Keratinocyte (primary cell): ENCODE results near the gene CKS1B. TPM values are rescaled to one million over a fixed set of nuclear protein-coding genes. Genes with fewer than 3 reads are reported as not detected.

Experiments
- DNase-seq: peaks from one replicate; pipeline ENCODE4 v3.0.0-alpha.2; 2011; ENCODE audit warnings: low read depth, missing footprints, low spot score
- FAIRE-seq: peaks from 2 replicates; lab custom pipeline; 2011; peaks lifted over from hg19 to GRCh38; lab: Jason Lieb, UNC
- H2AFZ ChIP-seq: 2 replicates; pipeline ENCODE4 v1.6.0; 2012; ENCODE audit warnings: low read length, control low read depth, inconsistent platforms; ENCODE audit not compliant: control insufficient read depth
- H3K27ac ChIP-seq: 2 replicates; pipeline ENCODE4 v1.5.1; 2011; ENCODE audit warnings: low read length; ENCODE audit not compliant: control insufficient read depth, insufficient read depth
- H3K27me3 ChIP-seq: 3 replicates; pipeline ENCODE4 v1.6.0; 2011; ENCODE audit warnings: low read length; ENCODE audit not compliant: control insufficient read depth, insufficient read depth; ENCODE audit errors: extremely low read depth
- H3K36me3 ChIP-seq, 2 experiments: 2 replicates in 1 of 2; 3 replicates in 1 of 2; pipeline ENCODE4 v1.5.1; 2011; ENCODE audit warnings: low read length in 2 of 2, mild to moderate bottlenecking in 1 of 2; ENCODE audit not compliant: control insufficient read depth in 2 of 2, insufficient read depth in 2 of 2; ENCODE audit errors: extremely low read depth in 1 of 2
- H3K4me1 ChIP-seq: 3 replicates; pipeline ENCODE4 v1.5.1; 2011; ENCODE audit warnings: low read length; ENCODE audit not compliant: control insufficient read depth, insufficient read depth; ENCODE audit errors: extremely low read depth
- H3K4me2 ChIP-seq: 3 replicates; pipeline ENCODE4 v1.6.0; 2011; ENCODE audit warnings: low read depth, low read length; ENCODE audit not compliant: control insufficient read depth, insufficient read depth; ENCODE audit errors: extremely low read depth
- H3K4me3 ChIP-seq, 3 experiments: fragments of 200-600 bp in 1 of 3; sonication (generic) in 1 of 3; 2 replicates in 2 of 3; 3 replicates in 1 of 3; pipeline ENCODE4 v1.5.1; 2011 to 2016; ENCODE audit warnings: low read length in 3 of 3, mild to moderate bottlenecking in 3 of 3, control low read depth in 2 of 3, inconsistent platforms in 1 of 3, low read depth in 1 of 3, mixed read lengths in 1 of 3, mixed run types in 1 of 3, moderate library complexity in 1 of 3; ENCODE audit not compliant: control insufficient read depth in 2 of 3, insufficient read depth in 2 of 3; ENCODE audit errors: extremely low read depth in 1 of 3
- H3K79me2 ChIP-seq: 2 replicates; pipeline ENCODE4 v1.6.0; 2012; ENCODE audit warnings: low read length; ENCODE audit not compliant: control insufficient read depth, insufficient read depth
- H3K9ac ChIP-seq: 3 replicates; pipeline ENCODE4 v1.6.0; 2011; ENCODE audit warnings: low read length; ENCODE audit not compliant: control insufficient read depth, insufficient read depth; ENCODE audit errors: extremely low read depth
- H3K9me1 ChIP-seq: 3 replicates; pipeline ENCODE4 v1.6.0; 2011; ENCODE audit warnings: low read length; ENCODE audit not compliant: control insufficient read depth, insufficient read depth; ENCODE audit errors: extremely low read depth
- H3K9me3 ChIP-seq: 2 replicates; pipeline ENCODE4 v1.5.1; 2012; ENCODE audit warnings: low read depth, low read length; ENCODE audit not compliant: control insufficient read depth
- H4K20me1 ChIP-seq: 3 replicates; pipeline ENCODE4 v1.6.0; 2011; ENCODE audit warnings: low read length; ENCODE audit not compliant: control insufficient read depth, insufficient read depth; ENCODE audit errors: extremely low read depth
- CTCF ChIP-seq, 3 experiments: IDR thresholded peaks in 1 of 3; conservative IDR thresholded peaks in 1 of 3; optimal IDR thresholded peaks in 1 of 3; 2 replicates in 2 of 3; 3 replicates in 1 of 3; pipeline versions ENCODE3 to v1.5.1; 2011; ENCODE audit warnings: low read length in 3 of 3, mild to moderate bottlenecking in 3 of 3, moderate library complexity in 2 of 3, control low read depth in 1 of 3, inconsistent platforms in 1 of 3; ENCODE audit not compliant: insufficient read depth in 2 of 3; ENCODE audit errors: extremely low read depth in 1 of 3
- EZH2 ChIP-seq: IDR thresholded peaks from one replicate; pipeline ENCODE4 v1.6.1; 2012; ENCODE audit warnings: inconsistent platforms, mild to moderate bottlenecking, low read length, moderate library complexity
- dilution Hi-C: fragments of 300-500 bp; cut with MboI; formaldehyde crosslinking; loops from one replicate; pipeline ENCODE4 v1.7.0; 2020; ENCODE audit warnings: low sequenced_read_pairs; ENCODE audit not compliant: extremely low pct_ligation_motif_present
- polyA plus RNA-seq, 5 experiments: library from polyadenylated mRNA; depleted of rRNA in 3 of 5; stranded (reverse) in 3 of 5; stranded (forward) in 1 of 5; unstranded in 1 of 5; fragments of >200 nt; gene quantifications; 1 replicate in 1 of 5; 2 replicates in 3 of 5; 3 replicates in 1 of 5; pipeline versions ENCODE4 v1.2.1 to v1.2.3, GENCODE V29; 2011 to 2012; ENCODE audit warnings: missing spikeins in 2 of 5, low read depth in 1 of 5, low replicate concordance in 1 of 5

Gene CKS1B
- polyA plus RNA-seq, 1 donor (not counting 4 experiments of a cell fraction or from before 2014, with no cell fraction given): 300 TPM

DNA sequence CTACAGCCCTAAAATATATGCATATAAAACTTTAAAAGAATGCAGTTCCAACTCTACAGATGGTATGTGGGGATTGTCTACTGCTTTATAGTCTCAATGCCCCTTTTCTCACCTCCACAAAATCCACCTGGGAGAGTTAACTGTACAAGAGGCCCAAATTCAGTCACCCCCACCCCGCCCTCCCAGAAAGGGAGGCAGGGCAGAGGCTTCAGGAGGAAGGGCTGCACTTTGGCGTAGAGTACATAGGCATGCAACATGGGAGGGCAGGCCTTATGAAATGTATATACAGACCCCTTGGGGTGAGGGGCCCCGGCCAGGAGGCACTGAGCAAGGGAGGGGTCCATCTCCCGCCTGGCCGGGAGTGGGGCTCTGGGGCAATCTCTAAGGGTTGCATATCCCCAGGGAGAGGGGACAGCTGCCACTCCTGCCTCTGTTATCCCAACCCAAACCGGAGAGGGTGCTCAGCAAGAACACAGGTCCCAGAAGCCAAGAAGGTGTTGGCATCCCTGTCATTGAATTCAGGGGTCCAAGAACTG lies 11.6 kb upstream of the CKS1B start:
- no peak overlapping the region for H3K27ac ChIP-seq
- peak overlapping the region; percentile 87 for H3K9ac ChIP-seq
- TF ChIP-seq EZH2 (no peak), CTCF (optimal IDR thresholded peaks at IDR 0.05 in 1 of 3, IDR thresholded peaks at IDR 0.05 in 1 of 3, conservative IDR thresholded peaks at IDR 0.05 in 1 of 3; ENCODE audit: extremely low read depth in 1 of 3, insufficient read depth in 2 of 3, low read length in 3 of 3) (no peak)
- peaks cover 44% of the 10 kb centered on the region for H3K79me2 ChIP-seq
- H3K36me3 ChIP-seq: peaks cover 36 to 55% of the 10 kb centered on the region in 2 experiments
- H2AFZ ChIP-seq: no peak overlapping the region
- no peaks in the 10 kb centered on the region for H3K9me3 ChIP-seq
- H3K9me1 ChIP-seq: no peaks in the 10 kb centered on the region
- no peak for FAIRE-seq
- no peaks in the 10 kb centered on the region for H4K20me1 ChIP-seq
- DNase-seq: no peak
- dilution Hi-C loops: no loop called here
- H3K4me1 ChIP-seq: peaks cover 23% of the 10 kb centered on the region
- H3K4me2 ChIP-seq: peak overlapping the region; percentile 100
- H3K27me3 ChIP-seq: no peaks in the 10 kb centered on the region
- H3K4me3 ChIP-seq: peak overlapping the region in 2 of 3 experiments; percentile 70 to 90

DNA sequence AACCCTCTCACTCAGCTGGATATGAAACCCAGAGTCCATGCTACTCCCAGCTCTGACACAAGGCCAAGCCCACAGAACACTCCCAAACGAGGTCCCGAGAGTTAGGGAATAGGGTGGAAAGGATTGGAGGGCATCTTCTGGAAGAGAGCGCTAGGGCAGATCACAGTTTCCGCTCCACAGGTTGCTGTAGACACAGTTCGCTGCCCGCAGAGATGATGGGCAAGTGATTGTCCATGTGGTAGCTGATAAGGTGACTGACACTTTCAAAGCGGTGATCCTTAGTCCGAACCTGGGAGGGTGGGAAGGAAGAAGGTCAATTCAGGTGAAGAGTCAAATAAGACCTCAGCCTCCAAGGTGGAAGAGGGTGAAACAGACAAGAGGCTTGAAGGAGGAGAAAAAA lies 10.8 kb upstream of the CKS1B start:
- Histone ChIP-seq H3K4me1 (peaks cover 31% of the 10 kb centered on the region), H3K9me3 (no peaks in the 10 kb centered on the region), H3K9me1 (no peaks in the 10 kb centered on the region), H3K36me3 (peaks cover 35 to 55% of the 10 kb centered on the region in 2 experiments), H3K27ac (no peak overlapping the region), H4K20me1 (no peaks in the 10 kb centered on the region), H3K79me2 (peaks cover 50% of the 10 kb centered on the region), H3K4me3 (no peak overlapping the region), H3K9ac (no peak overlapping the region), H3K4me2 (no peak overlapping the region), H2AFZ (no peak overlapping the region), H3K27me3 (no peaks in the 10 kb centered on the region)
- dilution Hi-C loops: no loop called here
- TF ChIP-seq EZH2 (no peak), CTCF (optimal IDR thresholded peaks at IDR 0.05 in 1 of 3, IDR thresholded peaks at IDR 0.05 in 1 of 3, conservative IDR thresholded peaks at IDR 0.05 in 1 of 3; ENCODE audit: extremely low read depth in 1 of 3, insufficient read depth in 2 of 3, low read length in 3 of 3) (no peak)
- no peak for DNase-seq
- no peak for FAIRE-seq
